SK-N-MC (cell line): ENCODE measurements around the gene MACROD2.

ENCODE experiments used
- EZH2 ChIP-seq: fragments of 200-600 bp; sonication (generic); IDR thresholded peaks from one replicate; pipeline ENCODE4 v1.6.1; 2017; ENCODE audit warnings: antibody characterized with exemption
- POLR2AphosphoS5 ChIP-seq: IDR thresholded peaks from 2 replicates; pipeline ENCODE4 v1.6.1; 2012; ENCODE audit warnings: mild to moderate bottlenecking, low read depth, low read length, borderline replicate concordance

- TF ChIP-seq EZH2 (no peak), POLR2AphosphoS5 (no peak)
Observed at GRCh38 chr20:14860410-14860814, 865.1 kb downstream of the MACROD2 start.
